ENCODE results near the gene CEP72. TPM values are rescaled to one million over a fixed set of nuclear protein-coding genes. Genes with fewer than 3 reads are reported as not detected.

The CEP72 gene
- total and polyA plus RNA-seq, 8 donors = 5.5 to 13.1 (median 10.7) TPM

GRCh38 chr5:672329-673160, 60.4 kb downstream of the CEP72 start:
- peak overlapping the region in 1 of 2 donors; percentile 43 for H3K27ac ChIP-seq
- intact Hi-C loops (cut with DNase I) = loop anchor here in 1 of 2 donors (5.0 kb wide), 1 partner anchor 230 kb away; no protein-coding TSS in a partner anchor
- DNase-seq (peak; percentile 83 to 96 (median 89)), ATAC-seq (peak; percentile 49)
- H3K27me3 ChIP-seq = peaks cover 0 to 5% of the 10 kb centered on the region in 2 donors
- no peaks in the 10 kb centered on the region for H3K9me3 ChIP-seq
- peaks cover 22 to 30% of the 10 kb centered on the region in 2 donors for H3K4me1 ChIP-seq
- peaks cover 0 to under 1% of the 10 kb centered on the region in 2 donors for H3K36me3 ChIP-seq
- H3K4me3 ChIP-seq = no peak overlapping the region
- no peak for TF ChIP-seq CTCF (IDR thresholded peaks at IDR 0.05)

GRCh38 chr5:673161-673830, 61.2 kb downstream of the CEP72 start:
- no peak for TF ChIP-seq CTCF (IDR thresholded peaks at IDR 0.05)
- intact Hi-C loops (cut with DNase I) = loop anchor here in 1 of 2 donors (5.0 kb wide), 1 partner anchor 229 kb away; no protein-coding TSS in a partner anchor
- peak in 2 of 4 donors; percentile 29 to 47 for DNase-seq
- H3K27ac ChIP-seq = peak overlapping the region in 1 of 2 donors; percentile 43
- peaks cover 22 to 30% of the 10 kb centered on the region in 2 donors for H3K4me1 ChIP-seq
- H3K27me3 ChIP-seq = peaks cover 0 to 5% of the 10 kb centered on the region in 2 donors
- no peaks in the 10 kb centered on the region for H3K9me3 ChIP-seq
- ATAC-seq = no peak
- no peaks in the 10 kb centered on the region for H3K36me3 ChIP-seq
- no peak overlapping the region for H3K4me3 ChIP-seq

- DNase-seq (peak; percentile 24 to 72 (median 30)), ATAC-seq (no peak)
- peaks cover 0 to 5% of the 10 kb centered on the region in 2 donors for H3K27me3 ChIP-seq
- intact Hi-C loops (cut with DNase I) = loop anchor here in 1 of 2 donors (5.0 kb wide), 1 partner anchor 228 kb away; no protein-coding TSS in a partner anchor
- TF ChIP-seq CTCF (IDR thresholded peaks at IDR 0.05) = no peak
- no peaks in the 10 kb centered on the region for H3K9me3 ChIP-seq
- no peaks in the 10 kb centered on the region for H3K36me3 ChIP-seq
- H3K4me3 ChIP-seq = no peak overlapping the region
- H3K27ac ChIP-seq = no peak overlapping the region
- H3K4me1 ChIP-seq = peaks cover 22 to 30% of the 10 kb centered on the region in 2 donors
Observed at GRCh38 chr5:673831-674629, 61.9 kb downstream of the CEP72 start.

- DNase-seq = peak in 2 of 4 donors; percentile 31 to 75
- intact Hi-C loops (cut with DNase I) = loop anchor here in 1 of 2 donors (5.0 kb wide), 1 partner anchor 228 kb away; no protein-coding TSS in a partner anchor
Observed at GRCh38 chr5:674630-675011, 62.5 kb downstream of the CEP72 start.

More at GRCh38 chr5:674630-675011, 62.5 kb downstream of the CEP72 start:
- Histone ChIP-seq H3K36me3 (no peaks in the 10 kb centered on the region), H3K4me3 (no peak overlapping the region), H3K9me3 (no peaks in the 10 kb centered on the region), H3K27me3 (peaks cover 0 to 5% of the 10 kb centered on the region in 2 donors), H3K27ac (no peak overlapping the region), H3K4me1 (peaks cover 22 to 30% of the 10 kb centered on the region in 2 donors)
- no peak for ATAC-seq
- TF ChIP-seq CTCF (IDR thresholded peaks at IDR 0.05) = no peak

Data from left lung (tissue), 10 donors.